NT2/D1 (cell line): ENCODE data around the gene NUDT16.

ENCODE experiments used
- SUZ12 ChIP-seq: IDR thresholded peaks from 2 replicates; pipeline ENCODE4 v1.6.1; 2011; ENCODE audit not compliant: insufficient read length, insufficient read depth; ENCODE audit errors: extremely low read depth
- ZNF274 ChIP-seq: IDR thresholded peaks from 2 replicates; pipeline ENCODE4 v1.6.1; 2011; ENCODE audit warnings: mild to moderate bottlenecking, low read depth, low read length

DNA sequence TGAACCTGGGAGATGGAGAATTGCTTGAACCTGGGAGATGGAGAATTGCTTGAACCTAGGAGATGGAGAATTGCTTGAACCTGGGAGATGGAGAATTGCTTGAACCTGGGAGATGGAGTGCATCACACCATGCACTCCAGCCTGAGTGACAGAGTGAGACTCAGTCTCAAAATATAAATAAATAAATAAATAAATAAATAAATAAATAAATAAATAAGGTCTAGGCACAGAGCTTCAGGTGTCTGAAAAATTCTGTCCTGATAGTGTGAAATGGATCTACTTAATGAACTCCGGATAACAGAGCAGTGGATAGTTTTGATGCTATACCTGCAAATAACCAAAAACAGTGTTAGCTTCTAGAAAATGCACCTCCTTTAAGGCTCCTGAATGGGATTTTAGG, 24.3 kb upstream of the NUDT16 start:
- TF ChIP-seq SUZ12 (no peak), ZNF274 (no peak)
